ENCODE data around the gene SLC17A5. TPM values are rescaled to one million over a fixed set of nuclear protein-coding genes. Genes with fewer than 3 reads are reported as not detected.

Gene SLC17A5
- total RNA-seq, 1 donor from 2014 or later: 18.7 TPM

- no peak for FAIRE-seq
- Histone ChIP-seq H3K4me3 (ENCODE audit: low read depth, low read length) (no peak overlapping the region), H3K27me3 (ENCODE audit: control insufficient read depth, insufficient read depth, low read length) (no peaks in the 10 kb centered on the region), H3K36me3 (ENCODE audit: control insufficient read depth, insufficient read depth, low read length) (no peaks in the 10 kb centered on the region)
- no peak for TF ChIP-seq CTCF (IDR thresholded peaks at IDR 0.05; ENCODE audit: insufficient read depth, low read length, severe bottlenecking)
- no peak for DNase-seq (ENCODE audit: low read depth)
These were observed 39.0 kb downstream of the SLC17A5 start for GRCh38 chr6:73614802-73615201.

GRCh38 chr6:73613806-73614536 lies 39.8 kb downstream of the SLC17A5 start:
- DNase-seq (ENCODE audit: low read depth): no peak
- H3K27me3 ChIP-seq (ENCODE audit: control insufficient read depth, insufficient read depth, low read length): no peaks in the 10 kb centered on the region
- no peak for TF ChIP-seq CTCF (IDR thresholded peaks at IDR 0.05; ENCODE audit: insufficient read depth, low read length, severe bottlenecking)
- no peaks in the 10 kb centered on the region for H3K36me3 ChIP-seq (ENCODE audit: control insufficient read depth, insufficient read depth, low read length)
- no peak for FAIRE-seq
- H3K4me3 ChIP-seq (ENCODE audit: low read depth, low read length): no peak overlapping the region

GRCh38 chr6:73612611-73613010 lies 41.2 kb downstream of the SLC17A5 start:
- no peaks in the 10 kb centered on the region for H3K27me3 ChIP-seq (ENCODE audit: control insufficient read depth, insufficient read depth, low read length)
- no peaks in the 10 kb centered on the region for H3K36me3 ChIP-seq (ENCODE audit: control insufficient read depth, insufficient read depth, low read length)
- DNase-seq (ENCODE audit: low read depth): no peak
- H3K4me3 ChIP-seq (ENCODE audit: low read depth, low read length): no peak overlapping the region
- TF ChIP-seq CTCF (IDR thresholded peaks at IDR 0.05; ENCODE audit: insufficient read depth, low read length, severe bottlenecking): no peak
- FAIRE-seq: no peak

- Histone ChIP-seq H3K36me3 (ENCODE audit: control insufficient read depth, insufficient read depth, low read length) (no peaks in the 10 kb centered on the region), H3K4me3 (ENCODE audit: low read depth, low read length) (no peak overlapping the region), H3K27me3 (ENCODE audit: control insufficient read depth, insufficient read depth, low read length) (no peaks in the 10 kb centered on the region)
- DNase-seq (ENCODE audit: low read depth) (peak; percentile 65), FAIRE-seq (no peak)
- TF ChIP-seq CTCF (IDR thresholded peaks at IDR 0.05; ENCODE audit: insufficient read depth, low read length, severe bottlenecking): peak; percentile 26
These were observed 43.1 kb downstream of the SLC17A5 start for GRCh38 chr6:73610444-73611275.

GRCh38 chr6:73608761-73609160 lies 45.0 kb downstream of the SLC17A5 start:
- no peaks in the 10 kb centered on the region for H3K36me3 ChIP-seq (ENCODE audit: control insufficient read depth, insufficient read depth, low read length)
- DNase-seq (ENCODE audit: low read depth) (no peak), FAIRE-seq (no peak)
- H3K27me3 ChIP-seq (ENCODE audit: control insufficient read depth, insufficient read depth, low read length): no peaks in the 10 kb centered on the region
- no peak overlapping the region for H3K4me3 ChIP-seq (ENCODE audit: low read depth, low read length)
- no peak for TF ChIP-seq CTCF (IDR thresholded peaks at IDR 0.05; ENCODE audit: insufficient read depth, low read length, severe bottlenecking)

All from bronchial epithelial cell (primary cell).